Muscle of back (tissue), 11 donors: Measurements from ENCODE around the gene RGS1. TPM values are rescaled to one million over a fixed set of nuclear protein-coding genes. Genes with fewer than 3 reads are reported as not detected.

Experiments used
- DNase-seq, 3 donors: peaks; one replicate each; pipeline versions ENCODE4 v3.0.0 to v3.0.0-alpha.2; 2013
- polyA plus RNA-seq, 10 donors: library from polyadenylated mRNA; unstranded; fragments of 120-200 nt; gene quantifications; one replicate each; pipeline ENCODE4 v1.2.1, GENCODE V29; 2013; ENCODE audit not compliant: insufficient read length in 10 of 10

Gene RGS1
- polyA plus RNA-seq, 10 donors, result 1.1 to 8.2 (median 3.5) TPM

DNA sequence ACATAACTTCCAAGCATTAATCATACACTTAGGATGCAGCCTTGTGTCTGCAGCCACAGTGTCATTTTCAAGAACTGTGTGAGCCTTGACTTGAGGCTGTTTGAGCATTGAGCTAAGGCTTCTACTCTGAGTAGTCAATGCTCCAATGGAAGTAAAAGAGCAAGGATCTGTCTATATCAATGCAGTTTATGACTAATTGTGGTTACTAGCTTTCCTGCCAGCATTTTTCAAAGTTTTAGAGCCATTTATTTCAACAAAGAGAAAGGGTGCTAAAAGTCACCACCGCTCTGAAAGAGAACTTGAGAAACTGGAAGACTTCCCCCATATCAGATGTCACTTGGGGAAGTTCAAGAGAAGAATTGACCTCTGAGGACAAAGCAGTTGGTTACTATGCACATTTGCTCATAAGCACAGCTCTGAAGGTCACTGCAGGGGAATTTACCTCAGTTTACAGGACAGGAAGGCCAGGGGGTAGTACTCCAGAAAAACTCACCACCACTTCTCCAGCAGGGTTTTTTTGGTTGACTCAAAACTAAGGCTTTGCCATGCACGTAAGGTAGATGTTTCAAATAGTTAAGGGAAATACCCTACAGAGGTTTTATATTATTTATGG is 24.5 kb upstream of the RGS1 start:
- DNase-seq, result peak in 2 of 3 donors; percentile 19 to 84

DNA sequence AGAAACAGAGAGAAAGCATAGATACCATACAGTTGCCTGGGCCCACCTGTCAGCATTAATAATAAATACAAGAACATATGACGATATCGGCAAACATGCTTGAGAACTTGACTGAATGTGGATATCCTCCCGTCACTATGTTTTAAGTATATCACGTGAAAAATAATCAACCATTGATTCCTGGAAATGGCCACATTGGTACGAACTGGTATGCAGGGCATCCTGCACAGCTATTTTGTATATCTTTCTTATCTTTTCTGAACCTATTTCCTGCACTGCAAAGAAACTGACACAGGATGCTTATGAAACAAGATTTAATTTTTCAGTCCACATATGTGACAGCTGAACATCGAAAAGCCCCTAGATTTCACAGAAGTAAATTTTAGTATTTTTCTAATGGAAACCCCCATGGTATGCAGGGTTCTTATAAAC is 22.8 kb upstream of the RGS1 start:
- DNase-seq, result no peak

DNA sequence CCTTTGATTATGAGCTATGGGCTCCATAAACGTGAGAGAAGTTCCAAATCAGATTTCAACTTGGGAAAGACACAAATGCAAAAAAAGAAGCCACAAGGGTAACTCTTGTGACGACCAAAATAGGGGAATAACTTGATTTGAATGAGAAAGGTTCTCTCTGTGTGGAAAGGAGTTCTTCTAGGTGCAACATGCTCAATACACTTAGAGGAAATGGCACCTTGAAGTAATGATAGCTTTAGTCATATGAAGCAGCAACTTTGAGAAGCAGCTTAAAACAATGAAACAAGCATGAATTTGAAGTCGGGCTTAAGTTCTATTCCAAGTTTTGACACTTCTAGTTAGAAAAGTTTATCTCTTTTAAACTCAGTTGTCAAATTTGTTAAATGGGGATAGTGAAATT is 21.8 kb upstream of the RGS1 start:
- no peak for DNase-seq

DNA sequence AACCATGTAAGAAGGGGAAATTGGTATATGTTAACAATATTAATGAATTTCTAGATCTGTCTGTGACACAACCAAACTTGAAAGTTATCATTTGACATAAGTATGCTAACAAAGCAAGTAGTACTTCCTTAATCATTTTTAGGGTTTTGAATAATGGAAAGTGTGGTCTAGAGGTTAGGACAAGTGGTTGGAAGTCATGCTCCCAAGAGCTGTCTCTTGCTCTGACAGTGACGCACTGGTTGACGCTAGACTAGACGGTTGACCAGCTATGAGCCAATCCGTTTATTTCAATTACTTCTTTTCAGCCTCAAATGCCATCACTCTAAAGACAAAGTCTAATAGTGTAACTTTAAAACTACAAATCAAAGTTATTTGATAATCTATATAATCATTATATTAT is 20.7 kb upstream of the RGS1 start:
- DNase-seq, result no peak

DNA sequence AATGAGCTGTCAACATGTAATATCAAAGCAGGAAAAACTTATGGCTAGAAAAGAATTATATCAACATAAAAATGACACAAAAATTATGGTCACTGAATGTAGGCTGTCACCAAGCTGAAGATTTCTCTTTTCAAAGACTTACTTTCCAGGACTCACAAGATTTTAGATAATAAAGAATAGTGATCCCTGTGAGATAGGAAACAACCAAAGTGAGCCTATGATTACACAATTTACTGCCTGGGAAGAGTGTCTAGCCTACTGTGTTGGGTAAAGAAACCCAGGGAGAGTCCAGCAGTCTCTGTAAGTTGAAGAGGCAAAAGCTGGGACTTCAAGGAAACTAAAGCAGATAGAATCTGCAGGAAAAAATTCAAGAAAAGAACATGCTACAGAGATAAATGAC is 20.2 kb upstream of the RGS1 start:
- DNase-seq, result no peak

DNA sequence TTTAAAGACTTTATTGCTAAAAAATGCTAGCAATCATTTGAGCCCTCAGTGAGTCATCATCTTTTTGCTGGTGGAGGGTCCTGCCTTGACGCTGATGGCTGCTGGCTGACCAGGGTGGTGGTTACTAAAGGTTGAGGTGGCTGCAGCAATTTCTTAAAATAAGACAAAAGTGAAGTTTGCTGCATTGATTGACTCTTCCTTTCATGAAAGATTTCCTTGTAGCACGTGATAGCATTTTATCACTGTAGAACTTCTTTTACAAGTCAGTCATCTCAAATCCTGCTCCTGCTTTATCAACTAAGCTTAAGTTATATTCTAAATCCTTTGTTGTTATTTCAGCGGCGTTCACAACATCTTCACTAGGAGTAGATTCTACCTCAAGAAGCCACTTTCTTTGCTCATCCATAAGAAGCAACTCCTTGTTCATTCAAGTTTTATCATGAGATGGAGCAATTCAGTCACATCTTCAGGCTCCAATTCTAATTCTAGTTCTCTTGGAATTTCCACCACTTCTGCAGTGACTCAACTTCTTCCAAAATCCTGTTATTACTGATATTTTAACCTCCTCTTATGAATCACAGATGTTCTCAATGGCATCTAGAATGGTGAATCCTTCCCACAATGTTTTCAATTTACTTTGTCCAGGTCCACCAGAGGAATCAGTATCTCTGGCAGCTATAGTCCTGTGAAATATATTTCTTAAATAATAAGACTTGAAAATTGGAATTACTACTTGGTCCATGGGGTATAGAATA is 17.6 kb upstream of the RGS1 start:
- DNase-seq, result no peak

DNA sequence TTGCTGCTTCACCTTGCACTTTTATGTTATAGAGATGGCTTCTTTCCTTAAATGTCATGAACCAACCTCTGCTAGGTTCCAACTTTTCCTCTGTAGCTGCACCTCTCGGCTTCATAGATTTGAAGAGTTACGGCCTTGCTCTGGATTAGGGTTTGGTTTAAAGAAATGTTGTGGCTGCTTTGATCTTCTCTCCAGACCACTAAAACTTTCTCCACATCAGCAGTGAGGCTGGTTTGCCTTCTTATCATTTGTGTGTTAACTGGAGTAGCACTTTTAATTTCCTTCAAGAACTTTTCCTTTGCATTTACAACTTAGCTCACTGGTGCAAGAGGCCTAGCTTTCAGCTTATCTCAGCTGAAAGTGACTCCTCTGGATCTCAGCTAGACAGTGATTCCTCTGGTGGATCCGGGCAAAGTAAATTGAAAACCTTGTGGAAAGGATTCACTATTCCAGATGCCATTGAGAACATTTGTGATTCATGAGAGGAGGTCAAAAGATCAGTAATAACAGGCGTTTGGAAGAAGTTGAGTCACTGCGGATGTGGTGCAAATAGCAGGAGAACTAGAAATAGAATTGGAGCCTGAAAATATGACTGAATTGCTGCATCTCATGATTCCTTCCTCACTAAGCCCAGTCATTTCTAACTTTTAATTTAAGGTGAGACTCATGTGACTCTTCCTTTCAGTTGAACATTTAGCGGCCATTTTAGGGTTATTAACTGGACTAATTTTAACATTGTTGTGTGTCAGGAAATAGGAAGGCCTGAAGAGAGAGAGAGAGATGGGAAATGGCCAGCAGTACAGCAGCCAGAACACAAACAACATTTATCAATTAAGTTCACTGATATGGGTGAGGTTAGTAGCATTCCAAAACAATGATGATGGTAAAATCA is 16.2 kb upstream of the RGS1 start:
- DNase-seq, result peak in 1 of 3 donors; percentile 86

DNA sequence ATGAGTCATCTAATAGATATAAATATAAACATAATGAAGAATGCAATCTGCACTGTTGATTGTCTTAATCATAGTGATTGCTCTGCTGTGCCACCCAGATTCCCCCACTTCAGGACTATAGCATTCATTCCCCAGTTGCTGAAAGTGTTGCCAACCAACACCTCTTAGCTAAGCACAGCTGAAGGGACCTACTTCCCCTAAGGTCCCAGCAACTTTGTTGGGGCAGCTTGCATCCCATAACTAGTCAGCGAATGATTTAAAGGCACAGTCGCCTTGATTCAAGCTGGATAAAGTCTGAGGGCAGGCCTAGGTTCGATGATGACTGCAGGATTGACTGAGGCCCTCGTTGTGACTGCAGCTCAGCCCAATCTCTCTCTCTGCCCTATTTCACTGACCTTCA is 14.3 kb upstream of the RGS1 start:
- no peak for DNase-seq

DNA sequence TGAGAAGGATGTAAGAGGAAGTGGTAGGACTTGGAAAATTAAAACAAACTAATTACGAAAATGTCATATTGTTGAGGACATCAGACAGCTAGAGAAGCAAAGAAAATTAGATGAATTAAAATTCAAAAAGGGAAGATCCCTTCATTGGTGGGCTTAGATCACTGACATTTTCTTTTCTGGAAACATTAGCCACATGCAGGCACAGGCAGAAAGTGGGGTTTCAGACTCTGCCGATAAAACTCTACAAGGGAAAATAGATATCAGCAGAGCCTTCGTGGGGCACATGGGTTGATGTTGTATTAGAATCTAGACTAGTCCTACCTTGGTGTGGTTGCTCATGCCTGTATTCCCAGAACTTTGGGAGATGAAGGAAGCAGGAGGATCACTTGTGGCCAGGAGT is 12.4 kb upstream of the RGS1 start:
- no peak for DNase-seq

DNA sequence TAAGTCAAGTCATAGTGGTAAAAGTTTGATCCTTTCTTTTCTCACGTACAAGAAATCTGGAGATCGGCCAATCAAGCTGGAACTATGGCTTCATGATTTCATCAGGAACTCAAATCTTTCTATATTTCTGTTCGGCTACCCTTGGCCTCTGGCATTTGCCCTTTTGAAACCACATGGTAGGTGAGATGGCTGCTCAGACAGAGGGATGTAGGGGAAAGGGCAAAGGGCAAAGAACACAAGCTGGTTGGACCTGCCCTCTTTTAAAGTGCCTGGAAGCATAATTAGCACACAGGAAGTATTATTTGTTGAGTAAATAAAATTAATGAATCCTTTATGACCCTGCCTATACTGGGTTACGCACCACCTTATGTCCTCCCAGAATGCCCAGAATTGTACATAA is 11.5 kb upstream of the RGS1 start:
- DNase-seq, result no peak

DNA sequence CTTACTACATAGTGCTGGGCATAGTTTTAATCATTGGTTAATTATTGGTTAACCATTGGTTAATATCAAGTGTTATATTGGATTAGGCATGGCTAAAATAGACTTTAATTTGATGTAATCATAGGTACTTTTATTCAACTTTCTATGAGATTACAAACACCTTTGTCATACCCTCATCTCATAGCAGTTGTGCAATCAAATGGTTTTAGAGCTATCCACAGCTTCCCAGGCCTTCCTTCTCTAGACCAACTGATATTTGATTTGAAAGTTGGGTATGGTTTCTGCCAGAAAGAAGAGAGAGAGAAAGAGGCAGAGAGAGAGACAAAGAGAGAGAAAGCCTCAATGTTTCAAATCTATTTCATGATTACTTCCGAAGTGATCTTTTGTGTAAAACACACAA is 9.6 kb upstream of the RGS1 start:
- DNase-seq, result no peak

DNA sequence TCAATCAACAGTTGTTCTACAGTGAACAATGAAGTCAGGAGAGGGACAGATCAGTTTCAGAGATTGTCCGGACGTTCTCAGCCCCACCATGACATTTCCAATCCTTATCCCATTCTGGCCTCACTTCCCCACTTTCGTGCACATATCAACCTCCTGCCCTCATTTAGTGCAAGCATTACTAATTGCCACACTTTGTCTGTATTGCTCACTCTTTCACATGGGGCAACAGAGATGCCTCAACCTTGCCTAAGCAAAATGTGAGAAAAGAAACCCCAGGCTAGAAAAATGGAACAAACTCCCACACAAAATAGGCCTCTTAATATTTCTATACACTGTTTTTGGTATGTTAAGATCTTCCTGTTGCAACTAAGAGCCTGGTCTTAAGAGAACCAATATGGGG is 8.9 kb upstream of the RGS1 start:
- no peak for DNase-seq

DNA sequence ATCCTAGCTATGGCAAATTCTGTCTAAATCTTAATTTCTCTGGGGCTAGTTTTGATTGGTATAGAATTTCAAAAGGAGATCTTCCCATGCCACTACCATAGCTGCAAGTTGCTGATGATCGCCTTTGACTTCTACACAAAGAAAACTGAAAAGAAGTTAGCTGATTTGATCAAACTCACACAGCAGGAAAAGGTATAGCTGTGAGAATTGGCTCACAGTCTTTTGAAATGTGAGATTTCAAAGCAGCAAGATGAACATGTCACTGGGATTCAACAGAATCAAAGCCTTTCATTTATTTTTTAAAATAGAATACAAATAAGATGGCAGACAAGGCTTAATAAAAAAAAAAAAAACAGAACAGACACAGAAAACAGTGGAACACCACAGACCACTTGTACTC is 7.5 kb upstream of the RGS1 start:
- DNase-seq, result no peak

DNA sequence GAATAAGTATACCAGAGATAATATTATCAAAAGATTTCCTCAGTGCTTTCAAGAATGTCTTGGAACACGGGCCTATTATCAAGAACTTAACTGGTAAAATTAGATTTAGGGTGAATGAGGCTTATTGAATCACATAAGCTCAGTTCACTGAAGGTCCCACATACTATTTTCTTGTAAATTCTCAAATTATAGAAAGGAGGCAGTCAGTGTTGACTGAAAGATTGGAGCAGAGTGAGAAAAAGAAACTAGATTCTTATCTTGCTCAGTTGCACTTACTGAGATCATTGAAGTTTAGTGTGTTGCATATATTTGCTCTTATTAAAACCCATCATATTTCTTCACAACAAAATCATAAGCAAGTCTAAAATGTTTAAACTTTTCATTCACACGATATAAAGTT is 3.9 kb upstream of the RGS1 start:
- DNase-seq, result no peak

DNA sequence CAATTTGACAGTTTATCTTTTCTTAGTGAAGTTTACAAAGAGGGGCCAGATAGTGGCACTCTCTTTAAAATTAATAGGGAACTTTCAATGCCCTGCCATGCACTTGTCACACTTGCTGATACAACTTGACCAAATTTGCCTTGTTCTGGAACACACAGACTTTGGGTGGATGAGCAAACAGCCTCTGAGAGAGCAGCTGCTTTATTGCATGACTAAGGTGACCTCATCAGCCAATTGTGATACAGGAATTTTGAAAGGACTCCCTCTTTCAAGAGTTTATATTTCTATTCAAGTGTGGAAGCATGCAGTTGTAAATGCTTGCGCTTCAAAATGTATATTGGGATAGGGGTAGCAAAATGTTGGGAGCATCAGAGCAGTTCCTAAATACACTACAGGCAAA is 2.1 kb upstream of the RGS1 start:
- DNase-seq, result no peak

DNA sequence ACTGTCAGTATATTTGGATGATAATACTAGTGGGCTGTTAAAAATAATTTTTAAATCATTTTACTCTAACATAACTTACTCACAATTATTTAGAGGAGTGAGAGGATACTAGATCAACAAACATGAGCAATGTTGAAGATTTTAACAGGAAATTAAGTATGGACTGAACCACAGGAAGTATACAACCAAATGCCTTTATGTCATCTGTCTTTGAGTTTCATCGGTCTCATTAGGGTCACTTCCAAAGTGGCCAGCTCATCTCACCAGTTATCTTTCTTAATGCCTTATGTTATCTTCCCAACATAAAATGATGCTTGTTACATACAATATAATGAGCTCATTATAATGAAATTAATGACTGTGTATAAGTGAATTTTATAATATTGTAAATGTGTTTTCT is 1.5 kb upstream of the RGS1 start:
- no peak for DNase-seq

DNA sequence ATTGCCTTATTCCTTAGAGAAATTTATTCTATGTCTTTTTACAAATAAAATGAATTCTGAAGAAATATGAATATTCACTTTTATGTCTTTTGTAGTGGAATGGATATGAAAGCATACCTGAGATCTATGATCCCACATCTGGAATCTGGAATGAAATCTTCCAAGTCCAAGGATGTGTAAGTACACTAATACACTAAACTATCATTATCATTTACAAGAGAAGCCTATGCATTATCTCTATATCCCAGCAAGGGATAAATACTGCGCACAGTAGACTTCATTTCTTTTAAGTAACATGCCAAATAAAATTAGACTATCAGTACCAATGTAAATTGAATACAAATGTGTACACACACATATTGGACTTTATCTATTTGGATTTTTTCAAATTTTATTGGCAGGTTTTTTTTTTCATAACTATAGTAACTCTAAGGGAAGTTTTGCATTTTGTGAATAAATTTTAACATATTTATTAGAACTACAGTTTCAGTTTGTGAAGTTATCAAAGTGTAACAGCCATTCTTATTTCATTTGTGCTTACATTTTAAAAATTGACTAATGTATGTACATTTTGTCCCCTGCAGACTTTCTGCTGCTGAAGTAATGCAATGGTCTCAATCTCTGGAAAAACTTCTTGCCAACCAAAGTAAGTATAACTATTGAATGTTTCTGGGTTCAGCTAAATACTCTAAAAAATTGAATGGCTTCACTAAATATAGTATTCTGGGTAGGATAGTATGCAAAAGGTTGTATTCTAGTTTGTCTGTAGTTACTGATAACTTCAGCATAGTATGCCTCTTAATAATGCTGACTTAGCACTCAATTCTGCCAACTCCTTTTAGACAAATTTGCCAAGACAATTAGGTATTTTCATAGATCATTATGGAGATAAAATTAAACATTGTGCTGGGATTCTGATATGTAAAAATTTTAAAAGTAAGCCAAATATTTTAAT is 894 bp downstream of the RGS1 start:
- DNase-seq, result no peak

DNA sequence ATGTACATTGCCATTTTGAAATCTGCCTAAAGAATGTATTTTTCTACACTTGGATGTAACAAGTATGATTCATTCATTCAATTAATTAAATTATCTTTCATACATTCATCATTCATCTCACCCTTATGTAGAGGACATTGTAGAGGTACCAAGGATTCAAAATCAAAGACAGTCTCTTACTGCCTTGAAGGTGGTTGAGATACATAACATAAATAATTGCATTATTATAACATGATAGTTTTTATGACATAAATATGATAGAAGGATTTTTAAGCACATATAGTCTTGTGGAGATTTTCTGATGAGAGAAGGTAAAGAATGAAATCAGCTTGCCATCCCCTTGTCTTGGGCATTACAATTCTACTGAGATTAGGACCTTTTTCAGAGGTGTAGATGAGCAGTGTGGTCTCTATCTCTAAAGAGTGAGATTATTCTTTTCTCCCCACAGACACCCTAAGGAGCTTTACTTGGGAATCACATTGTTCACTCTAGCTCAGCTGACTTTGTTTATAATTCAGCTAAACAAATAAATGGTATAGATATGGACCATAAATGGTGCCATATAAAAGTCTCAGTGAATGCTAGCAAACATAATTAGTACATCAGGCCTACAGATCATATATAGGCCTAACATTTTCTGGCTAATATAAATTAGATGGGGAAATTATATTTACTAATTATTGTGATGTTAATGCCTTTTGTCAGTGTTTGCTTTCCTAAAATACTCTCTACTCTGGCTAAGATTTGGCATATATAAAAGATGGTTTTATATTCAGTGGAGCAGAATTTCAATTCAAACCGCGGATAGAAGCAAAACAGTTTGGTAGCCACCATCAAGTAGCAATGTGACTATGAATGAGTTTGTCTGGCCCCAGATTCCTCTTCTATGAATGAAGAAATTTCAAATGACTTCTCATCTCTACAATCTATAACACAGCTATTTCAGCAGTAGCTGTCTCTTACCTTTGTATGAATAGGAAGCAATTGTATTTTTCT is 1.9 kb downstream of the RGS1 start:
- DNase-seq, result no peak

DNA sequence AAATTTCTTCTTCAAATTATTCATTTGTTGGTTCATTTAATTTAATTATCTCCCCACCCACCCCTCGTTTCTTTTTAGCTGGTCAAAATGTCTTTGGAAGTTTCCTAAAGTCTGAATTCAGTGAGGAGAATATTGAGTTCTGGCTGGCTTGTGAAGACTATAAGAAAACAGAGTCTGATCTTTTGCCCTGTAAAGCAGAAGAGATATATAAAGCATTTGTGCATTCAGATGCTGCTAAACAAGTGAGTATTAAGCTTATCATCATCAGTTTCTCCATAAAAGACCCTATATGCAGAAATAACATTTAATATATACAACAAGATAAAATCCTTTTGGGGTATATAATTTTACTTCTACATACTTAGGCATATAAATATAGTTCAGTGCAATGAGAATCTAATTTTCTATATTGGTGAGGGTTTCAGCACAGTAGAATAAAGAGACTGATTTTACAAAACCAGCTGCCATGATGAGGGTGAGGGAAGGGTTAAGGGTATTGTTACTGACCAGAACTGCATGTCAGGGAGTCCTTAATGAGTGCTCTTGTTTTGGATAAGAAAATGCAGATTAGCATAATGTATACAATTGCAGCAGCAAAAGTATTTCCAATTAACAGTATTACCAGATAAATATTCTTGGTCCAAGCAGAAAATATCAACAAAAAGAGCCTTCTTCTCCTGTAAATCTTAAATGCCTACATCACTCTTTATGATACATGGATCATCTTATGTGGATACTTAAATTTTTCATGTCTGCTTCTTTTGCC is 2.8 kb downstream of the RGS1 start:
- no peak for DNase-seq
